GM21526 (cell line): ENCODE data around the gene PLEKHM3.

Experiments
- ATAC-seq: cut with Tn5 transposase; IDR thresholded peaks from one replicate; pipeline ENCODE4 v1.9.1; 2021; ENCODE audit warnings: moderate library complexity; ENCODE audit not compliant: unreplicated experiment, low FRiP score

PLEKHM3 gene

DNA sequence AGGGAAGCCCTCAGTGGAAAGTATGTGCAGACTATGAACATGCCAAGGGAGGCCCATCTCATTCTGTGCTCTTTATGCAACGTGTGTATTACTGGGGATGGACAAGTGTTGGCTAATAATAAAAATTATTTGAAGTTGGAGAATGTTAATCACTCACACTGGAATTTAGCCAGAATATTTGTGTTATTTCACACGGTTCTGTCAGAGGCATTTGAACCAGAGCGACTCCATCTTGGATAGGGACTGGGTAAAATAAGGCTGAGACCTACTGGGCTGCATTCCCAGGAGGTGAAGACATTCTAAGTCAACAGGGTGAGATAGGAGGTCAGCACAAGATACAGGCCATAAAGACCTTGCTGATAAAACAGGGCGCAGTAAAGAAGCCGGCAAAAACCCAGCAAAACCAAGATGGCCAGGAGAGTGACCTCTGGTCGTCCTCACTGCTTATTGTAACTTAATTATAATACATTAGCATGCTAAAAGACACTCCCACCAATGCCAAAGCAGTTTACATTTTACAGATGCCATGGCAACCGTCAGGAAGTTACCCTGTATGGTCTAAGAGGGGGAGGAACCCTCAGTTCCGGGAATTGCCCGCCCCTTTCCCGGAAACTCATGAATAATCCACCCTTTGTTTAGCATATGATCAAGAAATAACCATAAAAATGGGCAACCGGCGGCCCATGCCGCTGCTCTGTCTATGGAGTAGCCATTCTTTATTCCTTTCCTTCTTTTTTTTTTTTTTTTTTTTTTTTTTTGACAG lies 253.1 kb downstream of the PLEKHM3 start:
- no peak for ATAC-seq

- no peak for ATAC-seq
Observed at GRCh38 chr2:207771421-207771820, 253.9 kb downstream of the PLEKHM3 start.
